Aorta (tissue), 5 donors: ENCODE data around the gene IKBIP. TPM values are rescaled to one million over a fixed set of nuclear protein-coding genes. Genes with fewer than 3 reads are reported as not detected.
"Not testable (repeated sequence)": the region's sequence is repeated elsewhere in the genome, so short reads cannot be mapped to it uniquely, and the experiment has no call there.

Experiments
- ATAC-seq: fragments of 200-7000 bp; cut with Tn5 transposase; one replicate; pipeline ENCODE4 v1.9.1; 2022; ENCODE audit warnings: moderate library complexity; ENCODE audit not compliant: low FRiP score
- DNase-seq, 2 donors: peaks; one replicate each; pipeline ENCODE4 v3.0.0-alpha.2; 2020
- H3K27ac ChIP-seq, 2 donors: one replicate each; pipeline ENCODE4 v1.5.1; 2013; ENCODE audit warnings: low read length in 2 of 2, mild to moderate bottlenecking in 2 of 2, moderate library complexity in 2 of 2, control low read depth in 1 of 2, inconsistent platforms in 1 of 2, low read depth in 1 of 2
- H3K27me3 ChIP-seq, 2 donors: one replicate each; pipeline ENCODE4 v1.6.1; 2013; ENCODE audit warnings: control low read depth in 1 of 2, low read length in 1 of 2, mild to moderate bottlenecking in 1 of 2, moderate library complexity in 1 of 2; ENCODE audit not compliant: insufficient read depth in 2 of 2, control insufficient read depth in 1 of 2
- H3K36me3 ChIP-seq, 2 donors: one replicate each; pipeline ENCODE4 v1.6.1; 2013; ENCODE audit warnings: control low read depth in 1 of 2, low read length in 1 of 2, mild to moderate bottlenecking in 1 of 2; ENCODE audit not compliant: insufficient read depth in 2 of 2, control insufficient read depth in 1 of 2
- H3K4me1 ChIP-seq, 2 donors: one replicate each; pipeline ENCODE4 v1.6.1; 2013; ENCODE audit warnings: low read length in 2 of 2, control low read depth in 1 of 2, mild to moderate bottlenecking in 1 of 2, moderate library complexity in 1 of 2; ENCODE audit not compliant: insufficient read depth in 2 of 2, control insufficient read depth in 1 of 2
- H3K4me3 ChIP-seq, 2 donors: one replicate each; pipeline ENCODE4 v1.5.1; 2013; ENCODE audit warnings: low read length in 2 of 2, control low read depth in 1 of 2, mild to moderate bottlenecking in 1 of 2
- H3K9me3 ChIP-seq: one replicate; pipeline ENCODE4 v1.6.1; 2013; ENCODE audit warnings: mild to moderate bottlenecking, low read length; ENCODE audit not compliant: control insufficient read depth
- WGBS, 2 donors: extraction: QIAGEN DNeasy Blood & Tissue Kit; methylation state at CpG; one replicate each; pipeline ENCODE4 v1.1.7; 2013; 5-methylcytosine and 5-hydroxymethylcytosine counted together
- intact Hi-C, 2 donors: fragments of 100-400 bp; cut with DNase I; formaldehyde crosslinking; loops; one replicate each; pipeline versions ENCODE4 v1.14.2 to v1.15.0; 2022
- polyA plus RNA-seq, 2 donors: library from polyadenylated mRNA; stranded (reverse); fragments of 200-250 nt; gene quantifications; one replicate each; pipeline ENCODE4 v1.2.3, GENCODE V29; 2013
- total RNA-seq, 2 donors: library from RNA; stranded (reverse); fragmentation: NEBNext Ultra II Directional; extraction: Animal tissue kit (Norgen Biotek cat#: 25700); gene quantifications; one replicate each; pipeline ENCODE4 v1.2.1, GENCODE V29; 2021
- donor health status: healthy with polysubstance abuse.
- donor health status: Bipolar disorder and iron deficiency.
- donor health status: DM: no; HTN: no; CAD: no.
- donor health status: DM: no; HTN: no; CAD: no.
- donor health status: DM: yes; HTN: yes; CAD: no.

The IKBIP gene
- total and polyA plus RNA-seq, 4 donors: 15.5 to 27.3 (median 17.1) TPM

- Histone ChIP-seq H3K36me3 (no peaks in the 10 kb centered on the region), H3K27me3 (no peaks in the 10 kb centered on the region), H3K4me3 (no peak overlapping the region), H3K27ac (no peak overlapping the region), H3K4me1 (no peaks in the 10 kb centered on the region), H3K9me3 (no peaks in the 10 kb centered on the region)
- DNase-seq: no peak
- no peak for ATAC-seq
- WGBS, 2 donors: 88 to 93% methylated on average over 1 of the region's 1 CpG
- intact Hi-C loops: no loop called here
Observed at GRCh38 chr12:98578392-98578791, 66.2 kb downstream of the IKBIP start.

- H3K27me3 ChIP-seq, ATAC-seq, H3K4me1 ChIP-seq, intact Hi-C loops, H3K36me3 ChIP-seq, DNase-seq, H3K9me3 ChIP-seq, H3K4me3 ChIP-seq, H3K27ac ChIP-seq: not testable (repeated sequence)
- WGBS, 2 donors: 87 to 91% methylated on average over 2 of the region's 2 CpGs
Observed at GRCh38 chr12:98576795-98577194, 67.8 kb downstream of the IKBIP start.

- Histone ChIP-seq H3K4me1 (no peaks in the 10 kb centered on the region), H3K36me3 (no peaks in the 10 kb centered on the region), H3K27ac (no peak overlapping the region), H3K9me3 (no peaks in the 10 kb centered on the region), H3K27me3 (no peaks in the 10 kb centered on the region), H3K4me3 (no peak overlapping the region)
- ATAC-seq (no peak), DNase-seq (no peak)
- intact Hi-C loops: no loop called here
- 96 to 99% methylated on average over 4 of the region's 4 CpGs for WGBS, 2 donors
Observed at GRCh38 chr12:98575013-98575412, 69.6 kb downstream of the IKBIP start.

Other genes starting within 250 kb of the IKBIP start
- gene TMPO, start 129.2 kb downstream of the IKBIP start, total RNA-seq: 10 to 100 TPM; 32.5 to 48.3 TPM
- gene TMPO, start 129.2 kb downstream of the IKBIP start, polyA plus RNA-seq: 10 to 100 TPM; 15.2 to 18.8 TPM
- 100 to 1,000 TPM; 310 to 358 TPM for gene SLC25A3, start 51.1 kb downstream of the IKBIP start, total RNA-seq
- 100 to 1,000 TPM; 466 to 523 TPM for gene SLC25A3, start 51.1 kb downstream of the IKBIP start, polyA plus RNA-seq
- 10 to 100 TPM; 14.3 to 30.4 TPM for gene APAF1, start 502 bp upstream of the IKBIP start, total RNA-seq
- gene APAF1, start 502 bp upstream of the IKBIP start, polyA plus RNA-seq: 1 to 10 TPM; 5.6 to 6.1 TPM